CD4-positive, alpha-beta T cell treated with Interleukin-15 for 1 hour (primary cell): ENCODE data around the gene NABP2.
"Not testable (repeated sequence)": the region's sequence is repeated elsewhere in the genome, so short reads cannot be mapped to it uniquely, and the experiment has no call there.

Experiments
- DNase-seq: peaks from one replicate; pipeline ENCODE4 v3.0.0-alpha.2; 2020

The NABP2 gene

DNA sequence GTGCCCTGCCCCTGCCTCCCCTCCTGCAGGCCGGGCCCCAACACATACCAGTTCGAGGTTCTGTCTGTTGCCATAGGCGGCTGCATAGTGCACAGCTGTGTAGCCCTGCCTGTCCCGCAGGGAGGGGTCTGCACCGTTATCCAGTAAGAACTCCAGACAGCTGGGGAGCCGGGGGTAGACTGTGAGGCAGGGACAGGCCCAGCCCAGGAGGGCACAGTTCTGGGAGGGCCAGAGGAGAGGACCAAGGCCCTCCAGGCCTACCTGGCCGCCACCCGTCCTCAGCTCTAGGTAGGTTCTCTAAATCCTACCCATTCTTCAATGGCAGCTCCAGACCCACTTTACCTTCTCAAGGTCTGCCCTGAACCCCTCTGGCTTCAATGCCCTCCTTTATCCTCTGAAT is 24.6 kb downstream of the NABP2 start:
- no peak for DNase-seq

DNA sequence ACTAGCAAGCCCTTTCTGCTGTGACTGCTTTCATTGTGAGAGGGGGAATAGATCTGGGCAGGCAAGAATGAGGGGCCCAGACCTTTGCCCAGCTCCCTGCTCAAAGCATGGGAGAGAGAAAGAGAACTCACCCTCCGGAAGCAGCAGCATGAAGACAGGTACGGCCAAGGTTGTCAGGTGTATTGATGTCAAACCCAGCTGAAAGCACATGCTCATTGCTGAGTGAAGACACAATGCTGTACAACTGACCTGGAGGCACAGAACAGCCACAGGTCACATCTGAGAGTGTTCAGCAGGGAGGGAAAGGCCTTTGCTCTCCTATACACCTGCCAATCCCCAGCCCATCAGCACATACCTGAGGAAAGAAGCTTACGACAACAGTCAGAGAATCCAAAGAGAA is 28.5 kb downstream of the NABP2 start:
- DNase-seq: no peak

DNA sequence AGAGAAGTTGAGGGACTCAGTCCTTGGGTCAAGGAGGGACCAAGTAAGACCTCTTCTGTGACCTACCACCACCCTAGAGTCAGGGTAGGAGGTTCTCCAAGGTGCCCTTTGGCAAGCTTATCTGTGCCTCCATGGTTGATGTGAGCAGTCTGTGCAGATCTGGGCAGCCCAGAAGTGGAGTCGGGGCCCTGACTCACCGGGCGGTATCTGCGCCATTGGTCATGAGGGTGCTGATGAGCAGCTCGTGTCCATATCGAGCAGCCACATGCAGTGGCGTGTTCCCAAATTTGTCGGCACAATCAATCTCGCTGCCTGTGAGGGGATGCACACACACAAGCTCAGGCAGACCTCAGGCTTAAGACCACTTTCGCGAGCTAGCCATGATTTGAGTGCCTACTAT is 28.9 kb downstream of the NABP2 start:
- no peak for DNase-seq

DNA sequence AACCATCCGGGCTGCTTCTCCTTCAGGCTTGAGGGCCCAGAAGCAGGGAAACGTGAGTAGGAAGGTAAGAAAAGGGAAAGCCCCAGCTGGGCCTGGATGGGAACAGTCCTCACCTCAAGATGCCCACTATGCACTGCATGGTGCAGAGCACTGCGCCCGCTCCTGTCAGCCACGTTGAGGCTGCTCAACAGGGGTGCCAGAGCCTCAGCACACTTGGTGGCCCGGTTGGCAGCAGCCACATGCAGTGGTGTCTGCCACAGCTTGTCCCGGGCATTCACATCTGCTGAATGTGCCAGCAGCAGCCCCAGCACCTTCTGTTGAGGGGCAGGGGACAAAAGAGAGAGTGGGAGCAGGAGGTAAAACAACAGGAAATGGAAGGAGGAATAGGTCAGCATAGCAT is 31.5 kb downstream of the NABP2 start:
- DNase-seq: no peak

DNA sequence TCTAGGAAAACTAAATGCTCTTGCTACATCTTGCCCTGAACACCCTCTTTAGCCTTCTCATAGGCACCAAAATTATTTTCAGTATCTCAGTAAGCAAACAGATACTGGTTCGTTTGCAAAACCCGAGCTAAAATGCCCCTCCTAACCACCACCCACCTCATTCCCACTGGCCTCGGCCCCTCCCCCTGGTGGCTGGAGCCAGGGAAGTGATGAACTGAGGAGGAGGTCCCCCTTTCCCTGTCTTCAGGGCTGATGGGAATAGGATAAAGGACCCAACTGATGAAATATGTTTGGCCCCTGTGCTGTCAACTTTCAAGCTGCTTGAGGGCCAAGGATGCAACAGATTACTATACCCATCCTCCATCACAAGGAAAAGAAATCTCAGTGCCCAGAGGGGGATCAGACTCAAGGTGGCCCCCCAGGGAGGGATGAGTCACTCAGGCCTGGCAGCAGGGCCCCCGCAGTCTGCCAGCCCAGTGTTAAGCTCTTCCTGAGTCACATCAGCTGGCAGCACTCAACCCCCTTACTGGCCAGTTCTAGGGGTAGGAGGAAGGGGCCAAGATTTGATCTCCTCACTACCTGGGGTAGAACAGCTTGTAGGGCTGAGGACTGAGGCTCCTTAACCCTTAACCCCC is 32.3 kb downstream of the NABP2 start:
- no peak for DNase-seq

DNA sequence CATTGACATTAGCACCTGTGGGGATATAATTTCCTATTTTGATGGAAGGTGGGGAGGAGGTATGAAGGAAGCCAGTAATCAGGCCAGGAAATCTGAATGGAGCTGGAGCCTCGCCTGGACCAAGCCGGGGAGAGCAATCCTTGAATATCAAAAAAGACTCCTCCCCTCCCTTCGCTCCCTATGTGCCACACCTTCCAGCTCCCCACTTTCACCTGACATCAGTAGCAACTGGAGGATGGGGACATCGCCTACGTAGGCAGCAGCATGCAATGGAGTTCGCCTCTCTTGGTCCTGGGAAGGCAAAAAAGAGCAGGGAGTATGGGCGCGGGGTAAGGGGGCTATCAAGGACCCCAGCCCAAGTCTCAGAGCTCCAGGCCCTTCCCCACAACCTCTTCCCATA is 32.9 kb downstream of the NABP2 start:
- DNase-seq: no peak

DNA sequence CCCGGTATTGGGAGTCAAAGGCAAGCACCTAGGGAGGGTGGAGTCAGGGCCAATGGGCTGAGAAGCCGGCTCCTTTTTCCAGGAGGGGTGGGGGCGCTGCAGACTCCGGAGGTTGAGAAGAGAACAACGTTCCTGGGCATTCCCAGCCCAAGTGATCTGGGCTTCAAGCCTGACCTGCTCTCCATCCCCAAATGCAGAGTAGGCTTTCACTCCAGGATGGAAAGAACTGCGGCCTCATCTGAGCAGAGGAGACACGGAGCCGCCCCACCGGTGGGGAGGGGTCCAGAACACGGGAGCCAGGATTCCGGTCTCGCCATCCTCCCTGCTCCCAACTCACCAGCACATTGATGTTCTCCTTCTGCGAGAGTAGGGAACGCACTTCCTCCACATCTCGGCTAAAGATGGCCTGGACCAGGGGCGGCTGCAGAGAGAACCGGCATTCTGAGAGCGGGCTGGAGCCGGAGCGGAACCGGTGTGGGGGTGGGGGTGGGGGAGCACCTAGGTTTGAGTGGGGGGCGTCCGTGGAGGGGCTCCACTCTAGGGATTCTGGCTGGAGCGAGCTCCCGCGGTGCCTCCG is 33.4 kb downstream of the NABP2 start:
- DNase-seq: no peak

DNA sequence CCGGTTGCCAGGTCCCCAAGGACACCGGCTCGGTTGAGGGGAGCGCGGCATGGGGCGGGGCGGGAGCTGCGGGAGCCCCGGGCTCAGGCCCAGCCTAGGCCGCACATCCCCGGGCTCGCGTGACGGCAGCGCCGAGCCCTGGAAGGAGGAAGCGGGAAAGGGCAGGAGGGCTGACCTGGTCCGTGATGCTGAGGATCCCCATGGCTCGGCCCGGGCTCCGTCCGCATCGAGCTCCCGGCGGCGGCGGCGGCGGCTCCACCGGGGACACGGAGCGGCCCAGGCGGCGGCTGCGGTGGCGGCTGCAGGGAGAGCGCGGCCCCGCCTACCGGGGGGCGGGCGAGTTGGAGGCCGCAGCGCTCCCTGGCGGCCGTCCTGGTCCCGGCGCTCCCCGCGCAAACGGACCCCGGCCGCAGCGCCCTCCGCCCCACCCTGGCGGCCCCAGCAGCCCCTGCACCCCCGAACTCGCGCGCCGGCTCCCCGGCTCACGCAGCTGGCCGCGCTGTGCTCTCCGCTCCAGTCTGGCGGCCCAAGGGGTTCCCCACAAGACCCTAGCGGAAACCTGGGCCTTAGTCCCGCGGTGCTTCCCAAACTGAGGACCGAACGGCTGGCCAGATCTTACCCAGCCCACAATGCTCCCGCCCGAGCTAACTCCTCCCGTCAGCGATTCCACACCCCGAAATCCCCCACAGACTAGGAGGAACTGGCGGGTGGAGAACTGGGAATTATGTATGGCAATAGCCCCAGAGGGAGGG is 34.1 kb downstream of the NABP2 start, which contains the start of gene ANKRD52:
Gene ANKRD52 (minus strand): TSS at position 317 of the 752 bp plus-strand sequence. CDS start 115 bp downstream, at position 202.
- DNase-seq: peak; percentile 75

DNA sequence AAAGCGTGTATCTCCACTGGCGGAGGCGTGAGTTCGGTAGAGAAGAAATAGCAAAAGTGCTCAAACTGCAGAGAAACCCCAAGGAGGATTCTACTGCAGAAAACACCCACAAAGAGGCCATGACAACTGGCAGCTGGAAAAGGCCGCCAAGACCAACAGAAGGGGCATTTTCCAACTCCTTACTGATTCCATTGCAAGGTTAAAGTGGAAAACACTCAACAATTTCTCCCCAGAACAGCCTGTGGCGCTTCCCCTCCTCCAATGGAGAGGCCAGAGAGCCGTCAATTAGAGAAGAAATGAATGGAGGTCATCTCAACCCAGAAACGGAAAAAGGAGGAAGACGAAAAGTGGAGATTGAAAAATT is 34.7 kb downstream of the NABP2 start:
- DNase-seq: no peak

DNA sequence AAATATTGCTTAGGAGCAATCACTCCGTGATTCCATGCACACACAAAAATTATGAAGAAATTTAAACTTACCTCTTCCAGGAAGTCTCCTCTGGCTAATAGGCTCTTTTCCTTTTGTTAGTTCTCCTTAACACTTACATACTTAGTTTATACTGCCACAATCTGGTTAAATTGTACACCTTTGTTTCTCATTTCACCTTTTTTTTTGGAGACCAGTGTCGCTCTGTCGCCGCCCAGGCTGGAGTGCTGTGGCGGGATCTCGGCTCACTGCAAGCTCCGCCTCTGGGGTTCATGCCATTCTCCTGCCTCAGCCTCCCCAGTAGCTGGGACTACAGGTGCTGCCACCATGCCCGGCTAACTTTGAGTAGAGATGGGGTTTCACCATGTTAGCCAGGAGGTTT is 36.2 kb downstream of the NABP2 start:
- no peak for DNase-seq

DNA sequence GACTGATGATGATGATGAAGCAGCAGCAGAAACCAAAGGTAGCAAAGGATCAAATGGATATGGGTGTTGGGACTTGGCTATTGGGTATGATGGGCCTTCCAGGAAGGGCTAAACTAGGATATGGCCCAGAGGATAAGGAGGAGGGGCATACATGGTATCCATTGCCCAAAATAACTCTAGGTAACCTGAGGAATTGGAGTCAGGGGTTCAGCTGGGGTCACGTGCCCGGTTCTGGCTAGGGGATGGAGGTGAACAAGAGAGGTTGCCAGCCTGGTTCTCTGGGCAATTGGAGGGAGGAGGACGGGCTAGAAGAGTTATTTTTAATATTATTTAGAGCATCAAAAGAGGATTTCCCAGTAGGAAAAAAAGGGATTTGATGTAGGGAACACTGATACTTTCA is 36.8 kb downstream of the NABP2 start:
- no peak for DNase-seq

DNA sequence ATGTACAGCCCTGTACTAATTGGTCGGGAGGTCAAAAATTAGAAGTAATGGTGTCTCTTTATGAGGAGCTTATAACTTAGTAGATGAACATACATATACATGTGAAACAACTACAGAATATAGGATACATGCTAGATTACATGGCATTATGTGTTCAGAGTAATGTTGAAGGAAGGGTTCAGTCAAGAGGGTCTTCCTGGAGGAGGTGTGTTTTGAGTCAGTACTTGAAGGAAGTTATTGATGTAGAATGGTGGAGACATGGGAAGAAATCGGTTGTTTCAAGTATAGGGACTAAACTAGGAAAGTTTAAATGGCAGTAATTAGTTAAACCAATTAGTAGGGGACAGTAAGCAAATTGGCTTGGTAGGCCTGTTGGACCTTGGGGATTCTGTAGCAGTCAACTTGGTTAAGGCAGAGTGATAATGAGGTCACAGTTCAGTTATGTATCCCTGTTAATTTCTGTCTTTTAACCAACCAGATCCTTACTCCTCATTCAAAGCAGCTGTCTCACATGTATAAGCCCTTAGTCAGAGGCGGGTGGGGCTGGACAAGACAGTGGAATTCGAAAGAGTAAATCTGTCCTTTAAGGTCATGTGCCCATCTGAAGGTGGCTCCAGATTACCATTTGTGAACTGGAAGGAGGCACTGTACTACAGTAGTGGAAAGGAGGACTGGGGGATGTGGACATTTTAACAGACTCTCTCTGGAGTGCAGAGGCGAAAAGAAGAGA is 37.5 kb downstream of the NABP2 start:
- DNase-seq: no peak

DNA sequence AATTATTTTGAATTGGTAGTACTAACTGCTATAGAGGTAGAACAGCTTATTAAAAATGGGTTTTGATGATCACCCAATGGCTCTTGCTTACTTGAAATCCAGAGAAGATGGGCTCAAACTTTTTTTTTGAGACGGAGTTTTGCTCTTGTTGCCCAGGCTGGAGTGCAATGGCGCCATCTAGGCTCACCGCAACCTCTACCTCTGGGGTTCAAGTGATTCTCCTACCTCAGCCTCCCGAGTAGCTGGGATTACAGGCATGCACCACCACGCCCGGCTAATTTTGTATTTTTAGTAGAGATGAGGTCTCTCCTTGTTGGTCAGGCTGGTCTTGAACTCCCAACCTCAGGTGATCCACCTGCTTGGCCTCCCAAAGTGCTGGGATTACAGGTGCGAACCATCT is 38.8 kb downstream of the NABP2 start:
- DNase-seq: not testable (repeated sequence)

DNA sequence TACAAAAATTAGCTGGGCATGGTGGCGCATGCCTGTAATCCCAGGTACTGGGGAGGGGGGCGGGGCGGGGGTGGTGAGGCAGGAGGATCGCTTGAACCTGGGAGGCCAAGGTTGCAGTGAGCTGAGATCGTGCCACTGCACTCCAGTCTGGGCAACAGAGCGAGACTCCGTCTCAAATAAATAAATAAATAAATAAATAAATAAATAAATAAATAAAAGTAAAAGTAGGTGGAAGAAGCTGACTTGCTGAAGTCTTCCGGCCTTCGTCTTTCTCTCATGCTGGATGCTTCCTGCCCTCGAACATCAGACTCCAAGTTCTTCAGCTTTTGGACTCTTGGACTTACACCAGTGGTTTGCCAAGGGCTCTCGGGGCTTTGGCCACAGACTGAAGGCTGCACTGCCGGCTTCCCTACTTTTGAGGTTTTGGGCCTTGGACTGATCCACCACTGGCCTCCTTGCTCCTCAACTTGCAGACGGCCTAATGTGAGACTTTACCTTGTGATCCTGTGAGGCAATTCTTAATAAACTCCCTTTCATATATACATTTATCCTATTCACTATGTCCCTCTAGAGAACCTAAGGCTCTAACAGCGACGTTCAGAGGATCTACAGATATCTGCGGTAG is 42.0 kb downstream of the NABP2 start:
- DNase-seq: not testable (repeated sequence)

DNA sequence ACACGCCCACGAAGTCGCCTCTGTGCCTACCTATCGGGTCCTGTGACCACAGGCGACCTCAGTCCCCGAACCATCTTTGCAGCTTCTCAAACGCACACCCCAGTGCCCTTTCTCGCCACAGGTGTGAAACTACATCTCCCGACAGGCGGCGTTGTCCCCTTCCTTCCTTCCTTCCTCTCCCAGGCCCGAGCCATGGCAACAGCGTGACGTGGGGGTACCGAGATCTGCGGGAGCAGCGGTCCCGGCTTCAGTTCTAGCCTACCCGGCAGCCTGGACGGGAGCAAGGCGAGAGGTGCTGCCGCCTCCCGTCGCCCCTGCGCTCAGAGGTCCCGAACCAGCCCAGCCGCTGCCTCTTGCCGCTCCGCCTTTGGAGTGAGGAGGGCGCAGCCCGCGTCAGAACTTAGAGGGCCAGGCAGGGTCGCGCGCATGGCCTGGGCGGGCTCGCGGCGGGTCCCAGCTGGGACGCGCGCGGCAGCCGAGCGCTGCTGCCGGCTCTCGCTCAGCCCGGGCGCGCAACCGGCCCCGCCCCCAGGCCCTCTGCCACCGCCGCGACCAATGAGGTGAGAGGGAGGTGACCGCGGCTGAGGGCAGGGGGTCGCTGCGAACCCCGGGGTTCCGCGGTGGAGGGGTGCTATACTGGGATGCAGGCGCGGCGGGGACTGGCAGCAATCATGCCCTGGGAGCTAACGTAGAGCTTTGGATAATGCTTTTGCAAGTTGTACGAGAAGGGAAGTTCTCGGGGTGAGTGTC is 42.7 kb downstream of the NABP2 start, which contains the start of gene COQ10A:
Gene COQ10A (plus strand): TSS at position 250 of the 750 bp plus-strand sequence. CDS start 177 bp downstream, at position 427.
- DNase-seq: peak; percentile 89

DNA sequence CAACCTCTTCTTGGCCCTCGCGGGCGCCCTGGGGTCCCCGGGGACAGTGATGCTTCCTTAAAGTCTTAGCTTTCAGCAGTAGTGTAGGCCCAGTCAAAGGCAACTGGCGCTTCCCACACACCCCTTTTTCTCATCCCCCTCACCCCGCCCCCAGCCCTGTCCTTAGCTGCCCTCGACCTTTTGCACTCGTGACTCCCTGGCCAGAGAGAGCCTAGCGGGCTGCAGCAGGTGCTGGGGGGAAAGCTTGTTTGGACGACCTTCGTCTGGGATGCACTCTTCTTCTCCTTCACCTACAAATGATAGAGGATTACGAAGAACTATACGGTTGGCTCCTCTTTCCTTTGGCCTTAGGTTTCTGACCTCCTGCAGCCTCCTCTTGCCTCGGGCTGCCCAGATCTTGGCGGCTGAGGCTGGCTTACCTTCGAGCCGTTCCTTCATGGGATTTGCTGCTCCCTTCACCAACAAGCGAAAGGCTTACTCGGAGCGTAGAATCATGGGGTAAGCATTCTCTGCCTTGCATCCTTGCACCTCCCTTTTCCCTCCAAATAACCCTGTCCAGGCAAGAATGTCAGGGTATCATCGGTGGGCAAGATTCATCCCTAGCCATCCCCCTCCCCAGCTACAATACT is 43.4 kb downstream of the NABP2 start:
- DNase-seq: no peak

DNA sequence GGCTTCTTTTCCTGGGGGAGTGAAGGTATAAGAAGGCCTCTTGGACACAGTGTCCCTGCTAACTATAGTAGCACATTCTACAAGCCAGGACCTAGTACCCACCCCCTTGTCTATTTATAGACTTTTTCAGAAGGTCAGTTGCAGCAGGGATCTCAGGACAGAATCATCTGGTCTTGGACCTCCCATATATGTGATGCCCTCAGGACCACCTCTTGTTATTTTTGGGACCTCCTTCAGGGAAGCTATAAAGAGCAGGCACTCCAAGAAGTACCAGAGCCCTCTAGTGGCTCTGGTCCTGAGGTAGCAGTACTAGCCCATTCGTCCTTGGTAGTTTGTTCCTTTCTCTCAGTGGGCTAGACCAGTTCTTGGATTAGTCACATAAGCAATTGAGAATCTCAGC is 46.9 kb downstream of the NABP2 start:
- no peak for DNase-seq

DNA sequence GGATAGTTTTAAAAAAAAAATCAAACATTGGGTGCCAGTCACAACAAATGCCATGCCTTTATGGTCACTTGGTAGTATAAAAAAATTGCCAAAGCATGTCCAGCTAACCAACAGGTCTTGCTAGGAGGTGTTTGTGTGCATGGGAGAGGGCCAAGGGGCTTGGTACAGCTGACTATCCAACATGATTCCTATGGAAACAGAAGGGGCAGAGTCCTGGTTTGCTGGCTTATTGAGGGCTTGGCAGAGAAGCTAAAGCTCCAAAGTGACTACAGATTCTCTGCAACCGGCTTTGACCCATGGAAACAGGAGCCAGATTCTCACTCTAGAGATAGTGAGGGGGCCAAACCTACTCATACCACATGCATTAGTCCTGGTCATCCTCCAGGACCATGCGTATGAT is 48.3 kb downstream of the NABP2 start:
- not testable (repeated sequence) for DNase-seq

DNA sequence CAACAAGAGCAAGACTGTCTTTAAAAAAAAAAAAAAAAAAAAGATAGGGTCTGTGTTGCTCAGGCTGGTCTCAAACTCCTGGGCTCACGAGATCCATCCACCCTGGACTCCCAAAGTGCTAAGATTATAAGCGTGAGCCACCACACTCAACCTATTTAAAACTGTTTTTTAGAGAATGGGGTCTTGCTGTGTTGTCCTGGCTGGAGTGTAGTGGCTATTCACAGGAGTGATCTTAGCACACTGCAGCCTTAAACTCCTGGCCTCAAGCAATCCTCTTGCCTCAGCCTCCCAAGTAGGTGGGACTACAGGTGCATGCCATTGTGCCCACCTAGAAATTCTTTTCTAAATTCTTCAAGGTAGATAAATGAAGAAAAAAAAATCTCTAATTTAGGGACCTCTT is 50.2 kb downstream of the NABP2 start:
- DNase-seq: no peak

DNA sequence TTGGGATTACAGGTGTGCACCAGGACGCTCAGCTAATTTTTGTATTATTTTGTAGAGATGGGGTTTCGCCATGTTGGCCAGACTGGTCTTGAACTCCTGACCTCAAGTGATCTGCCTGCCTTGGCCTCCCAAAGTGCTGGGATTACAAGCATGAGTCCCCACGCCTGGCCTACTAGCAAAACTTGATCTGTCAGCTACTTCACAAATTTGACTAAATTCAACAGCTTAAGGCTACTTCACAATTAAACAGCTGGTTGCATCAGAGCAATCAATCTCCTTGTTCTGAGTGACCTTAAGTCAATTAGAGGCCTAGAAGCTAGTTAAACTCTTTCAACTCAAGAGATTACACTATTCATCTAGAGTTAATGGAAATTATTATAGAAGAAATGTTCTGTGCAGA is 54.8 kb downstream of the NABP2 start:
- no peak for DNase-seq
